ENCODE measurements around the gene MKNK2.
"Not testable (repeated sequence)": the region's sequence is repeated elsewhere in the genome, so short reads cannot be mapped to it uniquely, and the experiment has no call there.

MKNK2 gene

GRCh38 chr19:2042485-2043250 lies 8.4 kb downstream of the MKNK2 start:
- DNase-seq: peak in 1 of 4 experiments; percentile 38

DNA sequence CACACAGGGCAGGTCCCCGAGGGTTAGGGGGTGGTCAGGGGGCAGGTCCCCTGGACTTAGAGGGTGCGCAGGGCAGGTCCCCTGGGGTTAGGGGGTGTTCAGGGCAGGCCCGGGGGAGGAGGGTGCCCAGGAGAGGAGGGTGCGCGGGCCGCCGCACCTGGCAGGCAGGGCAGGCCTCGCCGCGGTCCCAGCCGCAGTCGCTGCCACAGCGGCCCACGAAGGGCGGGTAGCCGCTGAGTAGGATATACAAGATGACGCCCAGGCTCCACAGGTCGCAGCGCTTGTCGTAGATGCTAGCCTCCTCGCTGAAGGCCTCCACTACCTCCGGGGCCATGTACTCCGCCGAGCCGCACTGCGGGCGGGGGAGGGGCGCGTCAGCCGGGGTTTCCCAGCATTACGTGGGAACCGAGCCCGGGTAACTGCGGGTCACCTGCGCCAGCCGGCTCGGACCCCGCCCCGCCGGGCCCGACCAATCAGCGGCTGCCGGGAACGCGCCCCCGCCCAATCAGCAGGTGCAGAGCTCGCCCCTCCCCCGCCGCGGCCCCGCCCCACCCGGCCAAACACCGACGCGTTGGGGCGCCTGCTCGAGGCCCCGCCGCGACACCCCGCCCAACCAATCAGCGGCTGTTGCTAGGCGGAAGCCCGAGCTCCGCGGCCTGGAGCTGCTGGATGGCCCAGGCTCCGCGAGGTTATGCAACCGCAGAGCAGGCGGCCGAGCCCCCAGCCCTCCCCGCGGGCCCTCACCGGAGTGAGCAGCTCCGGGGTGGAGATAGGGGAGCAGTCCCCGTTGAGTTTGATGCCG lies 9.2 kb downstream of the MKNK2 start:
- DNase-seq: peak; percentile 98 to 100 (median 99)

GRCh38 chr19:2041433-2041682 lies 9.7 kb downstream of the MKNK2 start:
- DNase-seq: no peak

DNA sequence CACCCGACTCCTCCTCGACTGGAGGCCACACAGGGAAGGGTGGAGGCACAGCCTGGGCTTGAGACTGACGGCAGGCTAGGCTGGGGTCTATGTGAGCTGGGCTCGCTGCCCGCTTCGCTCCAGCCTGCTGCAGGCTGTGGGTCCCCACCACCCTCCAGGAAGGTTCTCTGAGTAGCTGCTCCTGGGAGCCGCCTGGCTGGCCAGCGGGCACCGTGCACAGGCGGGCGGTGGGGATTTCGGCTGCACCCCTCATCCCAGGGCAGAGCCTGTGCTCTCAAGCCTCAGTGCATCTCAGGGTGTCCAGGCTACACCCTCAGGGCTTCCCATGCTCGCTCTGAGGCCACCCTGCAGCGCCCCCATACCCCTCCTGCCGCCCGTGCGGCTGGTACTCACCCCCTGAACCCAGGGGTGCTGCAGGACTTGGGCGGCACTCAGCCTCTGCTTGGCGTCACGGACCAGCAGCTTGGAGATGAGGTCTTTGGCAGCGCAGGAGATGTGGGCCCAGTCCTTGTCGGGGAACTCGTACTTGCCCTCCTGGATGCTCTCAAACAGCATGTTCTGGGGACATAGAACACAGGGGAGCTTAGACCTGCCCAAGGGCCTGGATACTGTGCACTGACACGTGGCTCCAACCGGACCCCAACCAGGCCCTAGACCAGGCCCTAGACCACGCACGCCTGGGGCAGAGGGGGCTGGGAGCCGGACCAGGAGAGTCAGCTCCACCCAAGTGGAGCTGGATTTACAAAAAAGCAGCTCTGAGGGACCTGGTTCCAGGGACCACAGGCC lies 10.2 kb downstream of the MKNK2 start:
- no peak for DNase-seq

DNA sequence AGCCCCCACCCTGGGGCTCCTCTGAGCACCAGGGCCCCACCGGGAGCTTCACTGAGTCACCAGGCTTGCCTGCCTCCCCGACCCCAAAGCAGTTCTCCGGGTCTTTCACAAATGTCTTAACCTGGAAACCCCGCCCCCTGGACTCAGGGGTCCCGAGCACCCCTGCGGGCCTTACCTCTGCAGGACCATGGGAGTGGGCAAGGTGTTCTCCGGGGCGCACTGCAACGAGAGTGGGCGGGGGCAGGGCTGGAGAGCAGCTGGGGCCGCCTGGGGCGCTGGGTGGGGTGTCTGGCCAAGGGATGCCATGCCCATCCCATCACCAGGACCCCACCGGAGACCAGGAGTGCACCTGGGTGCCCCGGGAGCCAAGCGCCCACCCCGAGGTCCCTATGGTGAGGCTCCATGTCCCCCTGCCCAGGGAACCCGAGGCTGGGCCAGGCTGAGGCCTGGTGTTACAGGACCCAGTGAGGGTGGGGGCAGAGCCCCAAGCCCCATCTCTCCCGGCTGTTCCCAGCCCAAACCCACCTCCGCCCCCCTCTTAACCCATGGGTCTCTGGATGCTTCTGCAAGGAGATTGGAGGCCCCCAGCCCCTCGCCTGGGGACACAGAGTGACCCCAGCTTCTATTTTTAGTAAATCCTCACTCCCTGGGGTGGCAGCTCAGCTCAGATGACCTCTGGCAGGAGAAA lies 10.9 kb downstream of the MKNK2 start:
- no peak for DNase-seq

DNA sequence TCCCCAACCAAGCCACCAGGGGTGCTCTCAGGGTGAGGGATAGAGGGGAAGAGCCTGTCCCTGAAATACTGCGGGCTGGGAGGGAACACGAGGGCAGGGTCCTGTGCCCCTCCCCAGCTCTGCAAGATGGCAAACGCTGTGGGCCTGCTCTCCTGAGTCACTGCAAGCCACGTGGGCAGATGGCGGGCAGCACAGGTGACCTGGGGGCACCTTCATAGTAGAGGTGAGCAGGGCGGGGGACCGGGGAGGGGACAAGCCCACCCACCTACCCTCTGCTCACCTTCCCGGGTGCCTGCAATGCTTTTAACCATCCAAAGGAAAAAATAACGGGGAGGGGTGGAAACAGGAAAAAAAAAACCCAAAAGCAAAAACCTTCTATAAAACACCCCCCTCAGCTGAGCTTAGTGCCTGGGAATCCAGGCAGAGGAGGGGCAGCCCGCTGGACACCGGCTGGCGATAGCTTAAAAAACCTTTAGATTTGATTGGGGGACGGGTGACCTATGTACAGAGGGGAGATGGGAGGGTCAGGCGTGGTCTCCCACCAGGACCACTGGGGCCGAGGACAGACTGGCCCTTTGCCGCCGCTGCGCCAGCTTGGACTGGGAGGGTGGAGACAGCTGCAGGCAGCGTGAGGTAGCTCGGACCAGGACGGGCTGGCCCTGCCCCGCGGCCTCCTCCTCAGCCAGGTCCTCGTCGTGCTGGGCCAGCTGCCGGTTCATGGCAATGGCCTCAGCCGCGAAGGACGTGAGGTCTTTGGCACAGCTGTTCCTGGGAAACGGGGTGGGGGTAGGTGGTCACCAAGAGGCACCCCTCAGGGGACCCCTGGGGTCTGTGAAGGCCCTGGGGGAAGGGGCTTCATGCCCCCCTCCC lies 11.7 kb downstream of the MKNK2 start:
- no peak for DNase-seq

- no peak for DNase-seq
Measured at GRCh38 chr19:2038284-2039088, 12.6 kb downstream of the MKNK2 start.

- no peak for DNase-seq
Measured at GRCh38 chr19:2037651-2038255, 13.3 kb downstream of the MKNK2 start.

DNA sequence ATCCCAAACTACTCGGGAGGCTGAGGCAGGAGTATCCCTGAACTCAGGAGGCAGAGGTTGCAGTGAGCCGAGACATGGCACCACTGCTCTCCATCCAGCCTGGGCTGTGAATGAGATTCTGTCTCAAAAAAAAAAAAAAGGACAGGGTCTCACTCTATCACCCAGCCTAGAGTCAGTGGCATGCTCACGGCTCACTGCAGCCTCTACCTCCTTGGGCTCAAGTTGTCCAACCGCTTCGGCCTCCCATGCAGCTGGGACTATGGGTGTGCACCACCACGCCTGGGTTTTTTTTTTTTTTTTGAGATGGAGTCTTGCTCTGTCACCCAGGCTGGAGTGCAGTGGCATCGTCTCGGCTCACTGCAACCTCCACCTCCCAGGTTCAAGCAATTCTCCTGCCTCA lies 14.6 kb downstream of the MKNK2 start:
- no peak for DNase-seq

GRCh38 chr19:2035590-2035991 lies 15.5 kb downstream of the MKNK2 start:
- no peak for DNase-seq

DNA sequence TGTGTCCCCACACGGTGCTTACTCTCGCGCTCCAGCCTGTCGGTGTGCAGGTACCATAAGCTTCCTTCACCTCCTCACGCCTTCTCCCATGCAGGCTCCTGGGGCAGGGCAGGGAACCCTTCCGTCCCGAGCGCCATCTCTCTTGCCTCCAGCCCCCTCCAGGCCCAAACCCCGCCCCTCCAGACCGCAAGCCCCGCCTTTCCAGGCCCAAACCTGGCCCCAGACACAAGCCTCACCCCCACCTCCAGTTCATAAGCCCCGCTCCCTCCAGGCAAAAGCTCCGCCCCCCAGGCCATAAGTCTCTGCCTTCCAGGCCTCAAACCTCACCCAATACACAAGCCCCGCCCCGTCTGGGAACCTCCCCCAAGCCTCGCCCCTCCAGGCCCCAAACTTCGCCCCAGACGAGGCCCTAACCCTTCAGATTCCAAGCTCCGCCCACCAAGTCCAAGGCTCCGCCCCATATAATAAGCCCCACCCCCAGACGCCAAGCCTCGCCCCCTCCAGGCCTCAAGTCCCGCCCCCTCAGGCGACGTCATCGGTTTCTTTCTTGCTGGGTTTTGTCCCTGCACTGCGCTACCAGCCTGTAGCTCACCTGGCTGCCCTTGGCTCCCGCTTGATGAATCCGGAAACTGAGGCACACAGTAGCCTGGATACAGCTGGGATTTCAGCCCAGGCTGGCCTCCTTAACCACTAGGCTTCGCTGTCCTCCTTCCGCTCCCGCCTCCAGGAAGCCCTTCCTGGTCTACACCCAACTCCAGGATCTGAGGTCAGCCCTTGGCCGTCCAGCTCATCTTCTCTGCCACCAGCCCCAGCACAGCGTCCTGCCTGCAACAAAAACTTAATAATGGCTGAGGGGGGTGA lies 16.1 kb downstream of the MKNK2 start:
- peak in 3 of 4 experiments; percentile 43 to 49 (median 48) for DNase-seq

DNA sequence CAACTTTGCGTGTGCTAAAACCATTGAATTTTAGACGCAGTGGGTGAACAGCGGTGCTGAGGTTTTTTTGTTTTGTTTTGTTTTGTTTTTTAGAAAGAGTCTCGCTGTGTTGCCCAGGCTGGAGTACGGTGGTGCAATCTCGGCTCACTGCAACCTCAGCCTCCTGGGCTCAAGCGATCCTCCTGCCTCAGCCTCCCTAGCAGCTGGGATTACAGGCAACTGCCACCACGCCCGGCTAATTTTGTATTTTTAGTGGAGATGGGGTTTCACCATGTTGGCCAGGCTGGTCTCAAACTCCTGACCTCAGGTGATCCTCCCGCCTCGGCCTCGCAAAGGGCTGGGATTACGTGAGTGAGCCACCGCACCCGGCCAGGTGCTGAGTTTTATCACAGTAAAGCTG lies 16.8 kb downstream of the MKNK2 start:
- not testable (repeated sequence) for DNase-seq

DNA sequence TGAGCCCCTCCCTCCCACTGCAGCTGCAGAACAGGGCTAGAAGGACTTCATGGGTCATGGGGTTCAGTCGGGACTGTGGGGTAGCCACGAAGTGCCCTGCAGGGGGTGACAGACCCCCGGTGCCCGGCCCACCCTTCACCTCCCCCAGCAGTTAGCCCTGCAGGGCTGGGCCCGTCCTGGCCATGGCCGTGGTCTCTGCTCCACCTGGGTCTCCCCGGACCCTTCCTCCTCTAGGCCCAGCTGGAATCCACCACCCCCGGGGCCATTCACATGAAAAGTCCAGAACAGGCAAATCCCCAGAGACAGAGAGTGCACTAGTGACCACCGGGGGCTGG lies 17.3 kb downstream of the MKNK2 start:
- no peak for DNase-seq

DNA sequence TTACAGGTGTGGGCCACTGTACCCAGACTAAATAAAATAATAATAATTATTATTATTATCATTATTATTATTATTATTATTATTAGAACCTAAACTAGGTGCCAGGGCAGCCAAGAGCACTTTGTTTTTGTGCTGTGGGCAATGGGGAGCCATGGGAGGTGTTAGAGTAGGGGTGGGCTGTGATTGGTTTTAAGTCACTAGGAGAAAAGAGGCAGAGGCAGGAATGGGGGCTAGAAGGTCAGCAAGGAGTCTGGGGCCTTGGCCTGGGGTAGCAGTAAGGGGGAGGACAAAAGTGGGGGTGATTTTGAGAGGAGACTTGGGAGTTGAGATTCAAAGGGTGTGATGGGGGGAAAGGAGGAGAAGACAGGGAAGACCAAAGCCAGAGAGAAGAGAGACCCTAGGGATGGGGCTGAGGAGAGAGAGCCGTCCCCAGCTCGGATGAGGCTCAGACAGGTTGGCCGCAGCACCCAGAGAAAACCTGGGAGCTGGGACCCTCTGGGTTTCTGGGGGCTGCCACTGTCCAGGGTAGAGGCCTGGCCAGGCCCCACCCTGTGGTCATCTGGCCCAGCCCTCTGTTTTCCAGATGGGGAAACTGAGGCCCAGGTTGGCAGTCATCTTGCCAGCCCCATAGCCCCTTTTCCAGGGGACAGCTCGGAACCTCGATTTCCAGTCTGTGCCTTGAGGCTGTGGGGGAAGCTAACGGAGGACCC lies 17.8 kb downstream of the MKNK2 start:
- DNase-seq: no peak

- DNase-seq: no peak
Measured at GRCh38 chr19:2032296-2032941, 18.6 kb downstream of the MKNK2 start.

GRCh38 chr19:2027361-2027760 lies 23.7 kb downstream of the MKNK2 start:
- DNase-seq: no peak

DNA sequence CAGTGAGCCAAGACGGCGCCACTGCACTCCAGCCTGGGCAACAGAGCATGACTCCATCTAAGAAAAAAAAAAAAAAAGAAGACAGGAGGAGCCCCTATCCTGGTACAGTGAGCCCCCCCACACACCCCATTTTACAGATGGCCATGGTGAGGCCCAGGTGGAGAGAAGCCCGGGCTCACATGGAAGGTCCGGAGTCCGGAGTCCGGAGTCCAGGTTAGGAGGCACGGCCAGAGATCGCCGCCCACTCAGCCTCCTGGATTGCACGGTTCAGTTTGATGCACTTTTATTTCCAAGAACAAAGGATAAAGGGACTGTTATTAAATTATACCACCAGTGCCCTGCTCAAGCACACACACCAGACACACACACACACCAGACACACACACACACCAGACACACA lies 24.3 kb downstream of the MKNK2 start:
- DNase-seq: no peak

DNA sequence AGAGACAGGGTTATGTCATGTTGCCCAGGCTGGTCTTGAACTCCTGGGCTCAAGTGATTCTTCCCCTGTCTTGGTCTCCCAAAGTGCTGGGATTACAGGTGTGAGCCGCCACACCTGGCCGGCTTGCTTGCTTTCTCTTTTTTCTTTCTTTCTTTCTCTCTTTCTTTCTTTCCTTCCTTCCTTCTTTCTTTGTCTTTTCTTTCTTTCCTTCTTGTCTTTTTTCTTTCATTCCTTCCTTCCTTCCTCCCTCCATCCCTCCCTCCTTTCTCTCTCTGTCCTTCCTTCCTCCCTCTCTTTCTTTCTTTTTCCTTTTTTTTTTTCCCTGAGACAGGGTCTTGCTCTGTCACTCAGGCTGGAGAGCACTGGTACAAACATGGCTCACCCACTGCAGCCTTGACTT lies 28.8 kb downstream of the MKNK2 start:
- no peak for DNase-seq

Data from activated naive CD4-positive, alpha-beta T cell (primary cell).